Measurements from ENCODE around the gene EFNA5. TPM values are rescaled to one million over a fixed set of nuclear protein-coding genes. Genes with fewer than 3 reads are reported as not detected.

EFNA5 gene
- total and polyA plus RNA-seq, 7 donors, result 0.32 to 5.4 (median 2.1) TPM

GRCh38 chr5:107470295-107470582 lies 200.5 kb downstream of the EFNA5 start:
- DNase-seq, result no peak
- 24 to 44% (median 28%) methylated on average over 1 of the region's 1 CpG for WGBS, 3 donors
- intact Hi-C loops (cut with DNase I), result no loop called here
- TF ChIP-seq CTCF (IDR thresholded peaks at IDR 0.05), result no peak
- H3K4me1 ChIP-seq, result no peaks in the 10 kb centered on the region
- H3K27ac ChIP-seq, result no peak overlapping the region
- no peaks in the 10 kb centered on the region for H3K9me3 ChIP-seq
- no peak overlapping the region for H3K4me3 ChIP-seq
- H3K27me3 ChIP-seq (ENCODE audit: insufficient read depth in 3 of 3, low read length in 2 of 3), result peaks cover 0 to 1% (median 0%) of the 10 kb centered on the region in 3 donors
- no peaks in the 10 kb centered on the region for H3K36me3 ChIP-seq (ENCODE audit: insufficient read depth in 1 of 2, low read depth in 1 of 2)
- no peak for ATAC-seq

- DNase-seq, result no peak
- H3K27me3 ChIP-seq (ENCODE audit: insufficient read depth in 3 of 3, low read length in 2 of 3), result peaks cover 0 to 1% (median 0%) of the 10 kb centered on the region in 3 donors
- intact Hi-C loops (cut with DNase I), result no loop called here
- H3K4me3 ChIP-seq, result no peak overlapping the region
- H3K36me3 ChIP-seq (ENCODE audit: insufficient read depth in 1 of 2, low read depth in 1 of 2), result no peaks in the 10 kb centered on the region
- no peak for TF ChIP-seq CTCF (IDR thresholded peaks at IDR 0.05)
- WGBS, 3 donors, result 76 to 82% (median 80%) methylated on average over 5 of the region's 5 CpGs
- no peaks in the 10 kb centered on the region for H3K9me3 ChIP-seq
- no peaks in the 10 kb centered on the region for H3K4me1 ChIP-seq
- no peak overlapping the region for H3K27ac ChIP-seq
- no peak for ATAC-seq
These were observed 201.0 kb downstream of the EFNA5 start for GRCh38 chr5:107469485-107470294.

- Histone ChIP-seq H3K27me3 (ENCODE audit: insufficient read depth in 3 of 3, low read length in 2 of 3) (peaks cover 0 to 1% (median 0%) of the 10 kb centered on the region in 3 donors), H3K27ac (no peak overlapping the region), H3K36me3 (ENCODE audit: insufficient read depth in 1 of 2, low read depth in 1 of 2) (no peaks in the 10 kb centered on the region), H3K9me3 (no peaks in the 10 kb centered on the region), H3K4me3 (no peak overlapping the region), H3K4me1 (no peaks in the 10 kb centered on the region)
- ATAC-seq, result no peak
- WGBS, 3 donors, result 63 to 85% (median 69%) methylated on average over 2 of the region's 2 CpGs
- DNase-seq, result no peak
- intact Hi-C loops (cut with DNase I), result no loop called here
- no peak for TF ChIP-seq CTCF (IDR thresholded peaks at IDR 0.05)
These were observed 201.7 kb downstream of the EFNA5 start for GRCh38 chr5:107469064-107469463.

GRCh38 chr5:107468276-107468675 lies 202.5 kb downstream of the EFNA5 start:
- no peak for DNase-seq
- 52 to 79% (median 68%) methylated on average over 1 of the region's 1 CpG for WGBS, 3 donors
- Histone ChIP-seq H3K27me3 (ENCODE audit: insufficient read depth in 3 of 3, low read length in 2 of 3) (peaks cover 0 to 1% (median 0%) of the 10 kb centered on the region in 3 donors), H3K9me3 (no peaks in the 10 kb centered on the region), H3K36me3 (ENCODE audit: insufficient read depth in 1 of 2, low read depth in 1 of 2) (no peaks in the 10 kb centered on the region), H3K27ac (no peak overlapping the region), H3K4me3 (no peak overlapping the region), H3K4me1 (no peaks in the 10 kb centered on the region)
- no peak for TF ChIP-seq CTCF (IDR thresholded peaks at IDR 0.05)
- no peak for ATAC-seq
- intact Hi-C loops (cut with DNase I), result no loop called here

Data from psoas muscle (tissue), 8 donors.